Stimulated activated CD8-positive, alpha-beta memory T cell treated with anti-CD3 and anti-CD28 coated beads, Interleukin-2, amount 100 ng/mL, for 48 hours (primary cell): ENCODE results near the gene CCDC134.
"Not testable (repeated sequence)": the region's sequence is repeated elsewhere in the genome, so short reads cannot be mapped to it uniquely, and the experiment has no call there.

Source experiments
- DNase-seq, 2 donors: peaks; one replicate each; pipeline ENCODE4 v3.0.0-alpha.2; 2020; ENCODE audit warnings: low read depth in 2 of 2

The CCDC134 gene

DNA sequence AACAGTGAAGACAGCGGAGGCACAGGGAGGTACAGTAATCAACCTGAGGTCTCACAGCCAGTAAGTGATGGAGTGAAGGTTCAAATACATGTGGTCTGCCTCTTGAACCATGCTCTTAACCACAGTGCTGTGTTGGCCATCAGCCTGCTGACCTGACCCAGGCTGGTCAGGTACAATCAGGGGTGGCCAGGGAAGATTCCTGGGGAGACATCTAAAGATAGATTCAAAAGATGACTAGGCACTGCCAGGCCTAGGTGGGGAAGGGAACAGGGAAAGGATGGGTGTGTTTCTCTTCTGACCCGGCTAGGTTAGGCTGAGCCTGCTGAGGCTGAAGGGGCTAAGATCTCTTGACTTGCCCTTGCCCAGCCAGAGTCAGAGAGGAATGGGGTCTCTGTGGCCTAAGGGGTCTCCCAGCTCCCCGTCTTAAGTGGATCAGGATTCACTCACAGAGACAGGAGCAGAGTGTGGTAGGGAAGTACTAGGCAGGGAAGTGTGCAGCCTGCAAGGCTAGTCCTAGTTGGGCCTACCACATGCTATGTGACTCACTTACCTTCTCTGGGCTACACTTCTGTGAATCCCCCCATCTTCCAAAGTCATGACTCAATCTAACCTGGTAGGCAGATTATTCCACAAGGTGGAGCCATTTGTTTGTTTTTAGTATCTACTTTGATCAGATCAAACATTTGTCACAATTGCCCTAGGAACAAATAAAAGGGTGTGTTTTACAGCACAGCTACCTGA, 22.0 kb downstream of the CCDC134 start:
- no peak for DNase-seq

DNA sequence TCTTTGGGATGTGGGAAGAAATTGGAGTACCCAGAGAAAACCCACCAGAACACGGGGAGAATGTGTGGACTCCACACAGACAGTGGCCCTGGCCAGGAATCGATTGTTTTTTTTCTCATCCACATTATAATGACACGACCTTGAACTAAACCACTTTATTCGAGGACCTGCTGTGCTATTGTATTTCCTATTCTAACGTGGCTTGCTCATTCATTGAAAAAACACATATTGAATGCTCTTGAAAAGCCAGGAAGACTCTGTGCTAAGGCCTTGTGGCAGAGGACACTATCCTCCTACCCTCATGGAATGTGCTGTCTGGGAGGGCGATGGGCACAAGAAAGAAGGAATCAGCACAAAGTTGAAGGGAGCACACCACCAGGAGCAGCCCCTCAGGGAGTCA, 23.3 kb downstream of the CCDC134 start:
- DNase-seq = no peak

DNA sequence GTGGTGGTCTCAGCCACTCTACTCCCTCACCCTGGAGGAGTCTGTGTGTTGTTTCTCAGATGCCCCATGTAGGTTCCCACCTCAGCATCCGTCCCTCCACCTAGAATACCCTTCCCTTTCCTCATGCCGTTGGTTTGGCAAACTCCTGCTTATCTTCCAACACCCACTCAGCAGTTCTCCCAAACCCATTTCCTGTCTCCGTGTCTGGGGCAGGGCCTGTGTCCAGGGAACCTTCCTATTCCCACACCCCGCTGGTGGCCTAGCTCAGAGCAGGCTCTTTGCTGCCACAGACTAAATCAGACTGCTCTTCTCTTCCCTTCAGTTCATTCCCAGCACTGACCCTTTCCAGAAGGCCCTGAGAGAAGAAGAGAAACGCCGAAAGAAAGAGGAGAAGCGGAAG, 24.9 kb downstream of the CCDC134 start:
- DNase-seq = no peak

DNA sequence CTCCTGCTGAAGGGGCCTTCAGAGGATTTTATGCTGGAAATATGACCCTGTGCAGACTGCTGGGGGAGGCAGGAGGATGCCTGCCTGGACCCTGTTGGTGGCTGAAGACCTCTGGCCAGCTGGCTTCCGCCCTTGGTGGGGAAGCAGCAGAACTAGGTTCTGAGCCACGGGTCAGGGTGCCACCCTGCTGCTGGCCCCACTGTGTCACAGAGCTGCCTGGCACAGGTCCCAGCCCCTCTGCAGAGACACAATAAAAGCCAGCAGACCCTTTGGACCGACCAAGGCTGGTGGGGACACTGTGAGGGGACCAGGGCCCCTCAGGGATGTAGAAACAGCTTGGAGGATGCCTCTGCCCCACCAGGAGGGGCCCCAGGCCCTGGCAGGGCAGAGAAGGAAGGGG, 25.5 kb downstream of the CCDC134 start:
- no peak for DNase-seq

DNA sequence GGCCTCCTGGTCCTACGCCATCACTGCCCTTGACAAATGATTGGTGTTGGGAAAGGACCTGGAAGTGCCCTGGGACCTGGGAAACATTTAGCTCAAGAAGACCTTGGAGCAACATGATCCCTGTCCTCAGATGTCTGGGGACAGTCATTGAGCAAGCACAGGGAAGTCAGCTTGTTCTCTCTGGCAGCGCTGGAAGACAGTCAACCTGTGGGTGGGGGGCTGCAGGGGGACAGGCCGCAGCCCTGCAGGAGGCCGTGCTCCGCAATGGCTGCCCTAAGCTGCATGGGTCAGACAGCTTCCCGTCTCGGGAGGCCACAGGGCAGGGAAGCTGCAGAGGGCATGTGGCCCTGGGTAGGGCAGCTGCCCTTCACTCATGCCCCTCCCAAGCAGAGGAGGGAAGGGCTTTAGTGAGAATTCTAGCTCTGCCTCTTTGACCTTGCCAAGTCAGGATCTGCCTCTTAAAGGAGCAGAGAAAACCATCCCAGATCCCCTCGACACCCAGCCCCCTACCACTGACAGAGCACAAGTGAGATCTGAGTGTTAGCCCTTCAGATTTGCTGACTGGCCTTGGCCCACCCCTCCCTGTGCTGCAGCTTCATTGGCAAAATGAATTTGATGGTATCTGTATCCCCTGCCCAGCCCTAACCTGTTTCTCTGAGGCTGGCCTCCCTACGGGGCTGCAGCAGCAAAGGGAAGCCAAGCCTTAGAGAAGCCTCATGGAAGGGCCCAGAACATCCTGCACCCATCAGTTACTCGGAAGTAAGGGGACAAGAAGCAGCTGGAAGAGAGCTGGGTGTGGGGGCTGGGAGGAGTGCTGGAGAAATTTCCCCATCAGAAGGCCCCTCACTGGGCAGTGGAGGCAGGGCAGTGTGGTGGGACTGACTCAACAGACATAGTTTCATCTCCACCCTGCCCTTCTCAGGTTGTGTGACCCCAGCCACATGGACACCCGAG, 26.2 kb downstream of the CCDC134 start:
- DNase-seq = no peak

DNA sequence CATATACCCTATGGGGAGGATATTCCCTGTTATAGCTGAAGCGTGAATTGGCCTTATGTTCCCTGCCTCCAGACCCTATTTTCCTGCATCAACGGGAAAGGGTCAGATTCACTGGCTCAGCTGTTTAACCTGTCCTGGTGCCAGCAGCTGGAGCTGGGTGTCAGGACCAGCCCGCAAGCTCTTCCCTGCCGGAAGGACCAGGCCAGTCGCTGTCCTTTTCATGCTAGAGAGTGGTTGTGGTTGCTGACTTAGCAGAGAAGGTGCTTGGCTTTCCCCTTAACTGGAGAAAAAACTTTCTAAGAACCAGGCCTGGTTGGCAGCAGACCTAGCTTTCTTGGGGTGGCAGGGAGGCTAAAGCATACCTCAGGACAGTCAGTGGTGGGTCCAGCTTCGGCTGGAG, 27.2 kb downstream of the CCDC134 start:
- no peak for DNase-seq

DNA sequence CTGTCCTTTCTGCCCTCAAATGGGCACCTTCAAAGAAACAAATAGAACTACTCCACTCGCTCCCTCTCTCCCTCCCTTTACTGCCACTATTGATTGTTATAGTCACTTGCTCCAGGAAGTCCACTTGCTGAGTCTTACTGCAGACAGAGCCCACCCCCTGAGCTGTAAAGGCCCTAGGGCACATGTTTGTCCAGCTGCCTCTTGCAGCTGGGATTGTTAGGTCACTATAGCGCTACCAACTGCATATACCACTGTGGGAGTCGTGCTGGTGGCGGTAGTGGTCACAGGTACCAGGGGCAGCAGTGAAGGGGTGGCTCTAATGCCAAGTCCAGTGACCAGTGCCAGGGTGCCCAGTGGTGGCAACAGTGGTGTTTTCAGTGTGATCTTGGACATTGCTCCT, 28.0 kb downstream of the CCDC134 start:
- no peak for DNase-seq

DNA sequence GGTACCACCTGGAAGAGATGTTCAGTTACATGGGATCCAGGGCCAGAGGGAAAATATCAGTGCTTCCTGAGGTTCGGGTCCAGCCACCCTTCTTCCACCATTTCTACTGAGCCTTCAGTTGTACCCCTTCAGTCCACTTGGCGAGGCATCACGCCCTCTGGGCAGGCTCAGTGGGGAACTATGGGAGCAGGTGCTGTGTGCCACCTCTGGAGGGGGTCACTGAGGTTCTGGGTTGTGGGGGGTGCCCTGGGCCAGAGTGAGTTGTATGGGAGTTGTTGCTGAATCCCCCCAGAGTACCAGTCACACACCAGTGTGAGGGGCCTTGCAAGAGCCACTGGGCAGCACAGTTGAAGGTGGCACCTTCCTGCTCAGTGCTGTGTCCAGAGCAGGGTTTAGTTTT, 29.7 kb downstream of the CCDC134 start:
- no peak for DNase-seq

DNA sequence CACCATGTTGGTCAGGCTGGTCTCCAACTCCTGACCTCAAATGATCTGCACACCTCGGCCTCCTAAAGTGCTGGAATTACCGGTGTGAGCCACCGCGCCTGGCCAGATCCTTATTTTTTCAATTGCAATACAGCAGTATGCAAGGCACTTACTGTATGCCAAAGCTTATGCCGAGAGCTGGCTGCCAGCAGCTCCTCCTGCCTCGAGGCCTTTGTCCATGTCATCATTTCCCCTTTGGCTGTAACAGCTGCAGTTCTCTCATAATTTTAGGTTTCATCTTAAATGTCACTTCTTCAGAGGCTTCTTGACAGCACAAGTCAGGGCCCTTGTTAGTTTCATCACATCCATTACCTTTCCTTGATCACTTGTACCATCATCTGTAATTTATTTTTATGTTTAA, 30.9 kb downstream of the CCDC134 start:
- DNase-seq = no peak

DNA sequence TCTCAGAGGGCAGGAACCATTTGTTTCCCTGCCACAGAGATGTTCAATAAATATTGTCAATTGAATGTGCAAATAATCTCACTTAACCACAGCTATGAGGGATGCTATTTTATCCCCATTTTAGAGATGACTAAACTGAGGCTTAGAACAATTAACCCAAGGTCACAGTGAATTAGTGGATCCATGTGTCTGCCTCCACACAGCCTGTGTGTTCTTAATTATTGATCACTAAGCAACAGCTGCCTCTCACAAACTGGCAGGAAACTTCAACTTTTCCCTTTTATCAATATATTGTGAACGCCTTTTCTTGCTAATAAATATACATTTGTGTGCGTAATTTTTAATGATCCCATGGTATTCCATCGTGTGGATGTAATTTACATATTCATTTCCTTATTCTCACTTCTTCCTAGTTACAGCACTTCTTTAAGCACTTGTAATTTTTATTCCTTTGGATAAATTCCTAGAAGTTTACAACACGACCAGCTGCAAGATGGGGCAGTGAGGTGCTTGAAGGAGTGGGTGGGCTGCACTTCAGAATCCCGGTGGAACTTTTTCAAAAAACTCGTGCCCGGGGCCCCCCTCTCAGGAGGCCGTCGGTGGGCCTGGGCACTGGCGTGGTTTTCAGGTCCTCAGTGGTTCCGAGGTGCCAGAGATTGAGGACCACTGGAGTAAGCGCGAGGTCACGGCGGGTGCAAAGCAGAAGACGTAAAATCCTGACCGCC, 31.5 kb downstream of the CCDC134 start:
- no peak for DNase-seq

DNA sequence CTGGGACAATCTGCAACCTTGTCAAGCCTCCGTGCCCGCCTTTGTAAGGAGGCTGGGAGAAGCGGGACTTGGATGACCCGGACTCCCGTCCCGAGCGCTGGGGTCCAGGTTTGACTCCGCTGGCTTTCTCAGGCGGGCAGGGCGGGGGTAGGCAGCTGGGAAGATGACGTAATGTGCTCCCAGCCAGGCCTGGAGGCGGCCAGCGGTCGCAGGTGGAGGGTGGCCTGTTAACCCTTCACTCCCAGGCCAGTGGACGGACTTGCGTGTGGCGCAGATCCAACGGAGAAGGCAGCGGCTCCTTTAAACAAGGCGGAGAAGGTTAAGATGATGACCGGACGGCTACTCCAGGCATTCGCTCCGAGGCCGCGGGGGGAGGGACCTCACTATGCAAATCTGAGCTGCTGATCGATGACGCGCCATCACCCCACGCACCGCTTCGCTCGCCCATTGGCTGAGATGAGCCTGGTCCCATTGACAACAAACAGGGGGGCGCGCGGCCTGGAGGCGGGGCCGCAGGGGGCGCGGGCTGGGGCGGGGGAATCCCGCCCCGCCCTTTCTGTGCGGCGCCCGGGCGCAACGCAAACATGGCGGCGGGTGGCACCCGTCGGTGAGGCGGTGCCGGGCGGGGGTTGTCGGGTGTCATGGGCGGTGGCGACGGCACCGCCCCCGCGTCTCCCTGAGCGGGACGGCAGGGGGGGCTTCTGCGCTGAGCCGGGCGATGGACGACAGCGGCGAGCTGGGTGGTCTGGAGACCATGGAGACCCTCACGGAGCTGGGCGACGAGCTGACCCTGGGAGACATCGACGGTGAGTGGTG, 32.3 kb downstream of the CCDC134 start, which contains the start of gene SREBF2:
SREBF2 (plus strand) TSS at position 553 of the 816 bp plus-strand sequence; CDS start at position 719, 166 bp downstream.
- peak; percentile 98 to 99 for DNase-seq

DNA sequence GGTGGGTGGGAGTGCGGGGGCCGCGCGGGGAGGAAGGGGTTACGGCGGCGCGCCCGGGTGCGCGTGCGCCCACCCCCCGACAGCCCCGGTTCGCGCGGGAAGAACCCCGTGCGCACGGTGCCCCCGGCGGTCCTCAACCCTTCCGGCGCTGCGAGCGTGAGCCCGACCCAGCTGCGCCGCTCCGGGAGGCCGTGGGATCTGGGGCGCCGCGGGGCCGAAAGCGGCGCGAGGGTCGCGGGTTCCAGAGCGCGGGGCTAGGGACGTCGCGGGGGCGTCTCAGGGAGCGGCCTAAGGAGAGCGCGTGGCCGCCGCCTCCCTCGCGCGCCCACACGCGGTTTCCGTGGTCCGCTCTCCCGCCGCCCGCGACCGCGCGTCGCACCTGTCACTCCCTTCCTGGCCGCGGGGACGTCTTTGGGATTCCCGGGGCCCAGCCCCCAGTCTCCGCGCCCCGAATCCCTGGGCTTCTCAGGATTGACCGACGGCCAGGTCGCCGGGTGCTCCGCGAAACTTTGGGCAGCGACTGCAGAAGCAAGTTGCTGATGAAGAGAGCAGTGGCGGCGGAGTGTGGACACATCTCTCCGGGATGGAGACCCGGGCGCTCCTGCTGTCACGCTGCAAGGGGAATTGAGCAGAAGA, 33.0 kb downstream of the CCDC134 start:
- peak; percentile 37 to 39 for DNase-seq

DNA sequence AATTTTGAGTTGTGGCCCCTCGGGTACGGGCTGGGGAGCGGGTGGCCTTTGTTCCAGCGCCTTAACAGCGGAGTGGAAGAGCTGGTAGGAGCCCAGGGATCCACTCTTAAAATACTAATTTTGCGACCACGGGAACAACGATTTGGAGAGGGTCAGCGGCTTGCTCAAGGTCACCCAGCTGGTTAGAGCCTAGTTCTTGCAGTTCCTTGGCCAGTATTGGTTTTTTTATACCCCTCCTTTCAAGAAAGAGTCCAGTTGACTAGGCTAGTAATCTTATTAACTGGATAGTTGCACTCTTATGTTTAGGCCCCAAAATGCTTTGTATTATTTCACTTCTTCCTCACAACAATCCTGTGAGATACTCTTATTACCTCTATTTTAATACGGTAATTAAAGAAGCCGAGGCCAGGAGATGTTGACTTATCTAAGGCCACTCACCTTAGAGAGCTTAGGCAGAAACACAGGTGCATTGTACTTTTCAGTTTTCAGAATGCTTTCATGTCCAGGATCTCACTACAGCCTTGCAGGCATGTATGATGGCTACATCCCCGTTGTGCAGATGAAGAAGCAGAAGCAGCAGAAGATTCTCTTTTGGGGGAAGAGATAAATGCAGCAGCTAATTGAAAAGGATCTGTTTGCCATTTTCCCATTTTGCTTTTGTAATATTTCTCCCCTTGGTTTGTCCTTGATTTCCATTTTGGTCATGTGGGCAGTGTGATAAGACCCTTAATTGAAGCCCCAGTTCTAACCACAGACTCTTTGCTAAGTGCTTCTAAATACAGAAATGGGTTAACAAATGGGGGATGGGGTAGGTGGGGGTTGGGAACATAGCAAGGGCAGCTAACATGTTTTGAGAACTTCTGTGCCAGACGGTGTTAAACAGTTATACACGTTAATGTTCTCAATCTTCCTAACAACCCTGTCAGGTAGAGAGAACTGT, 33.8 kb downstream of the CCDC134 start:
- DNase-seq = no peak

DNA sequence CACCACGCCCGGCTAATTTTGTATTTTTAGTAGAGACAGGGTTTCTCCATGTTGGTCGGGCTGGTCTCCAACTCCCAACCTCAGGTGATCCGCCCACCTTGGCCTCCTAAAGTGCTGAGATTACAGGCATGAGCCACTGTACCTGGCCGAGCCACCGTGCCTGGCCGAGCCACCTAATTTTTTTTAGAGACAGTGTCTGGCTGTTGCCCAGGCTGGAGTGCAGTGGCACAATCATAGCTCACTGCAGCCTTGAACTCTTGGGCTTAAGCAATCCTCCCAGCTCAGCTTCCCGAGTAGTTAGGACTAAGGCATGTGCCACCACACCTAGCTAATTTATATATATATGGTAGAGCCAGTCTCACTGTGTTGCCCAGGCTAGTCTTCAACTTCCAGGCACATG, 35.0 kb downstream of the CCDC134 start:
- not testable (repeated sequence) for DNase-seq

DNA sequence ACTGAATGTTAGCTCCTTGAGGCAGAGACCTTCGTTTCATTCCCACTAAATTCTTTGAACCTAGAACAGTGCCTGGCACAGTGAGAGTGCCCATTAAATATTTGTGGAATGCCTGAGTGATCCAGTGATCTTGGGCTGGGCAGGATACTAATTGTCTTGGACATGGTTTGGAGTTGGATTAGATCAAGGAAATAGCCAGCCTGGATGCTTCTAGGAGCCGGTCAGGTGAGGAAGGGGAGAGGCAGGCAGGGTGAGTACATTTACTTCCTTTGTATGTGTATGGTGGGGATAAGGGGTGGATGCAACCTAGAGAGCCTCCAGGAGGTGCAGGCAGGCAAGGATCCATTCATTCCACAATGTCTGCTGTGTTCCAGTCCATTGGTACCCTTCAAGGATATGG, 36.1 kb downstream of the CCDC134 start:
- DNase-seq = no peak

DNA sequence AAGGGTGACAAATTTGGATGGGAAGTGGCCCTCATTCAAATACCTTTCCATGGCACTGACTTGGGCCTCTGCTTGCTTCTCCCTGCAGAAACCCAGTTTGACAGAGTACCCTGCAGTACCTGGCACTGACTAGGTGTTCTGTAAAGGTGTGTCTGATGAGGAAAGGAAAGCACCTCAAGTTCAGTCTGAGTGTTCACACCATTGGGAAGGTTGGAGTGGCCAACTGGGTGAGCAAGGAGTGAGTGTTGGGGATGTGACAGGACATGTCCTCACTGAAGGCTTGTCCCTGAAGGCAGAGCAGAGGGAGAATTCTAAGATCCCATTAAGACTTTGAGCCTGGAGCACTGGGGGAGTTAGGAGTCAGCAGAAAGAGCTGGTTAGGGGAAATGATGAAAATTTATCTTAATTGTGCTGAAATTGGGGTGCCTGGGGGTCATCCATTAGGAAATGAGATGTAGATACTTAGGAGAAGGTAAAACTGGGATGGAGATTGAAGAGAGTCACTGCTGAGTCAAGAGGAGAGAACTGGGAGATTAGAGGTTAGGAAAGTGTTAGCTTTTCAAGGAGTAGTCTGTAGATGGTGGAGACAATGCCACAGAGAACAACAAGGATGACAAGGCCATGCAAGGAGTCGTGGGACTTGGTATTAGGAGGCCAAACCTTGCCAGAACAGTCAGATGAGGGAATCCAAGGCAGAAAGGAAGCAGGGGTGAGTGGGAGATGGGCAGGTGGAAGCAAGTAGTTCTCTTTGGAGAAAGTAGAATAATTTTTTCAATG, 38.6 kb downstream of the CCDC134 start:
- DNase-seq = no peak

DNA sequence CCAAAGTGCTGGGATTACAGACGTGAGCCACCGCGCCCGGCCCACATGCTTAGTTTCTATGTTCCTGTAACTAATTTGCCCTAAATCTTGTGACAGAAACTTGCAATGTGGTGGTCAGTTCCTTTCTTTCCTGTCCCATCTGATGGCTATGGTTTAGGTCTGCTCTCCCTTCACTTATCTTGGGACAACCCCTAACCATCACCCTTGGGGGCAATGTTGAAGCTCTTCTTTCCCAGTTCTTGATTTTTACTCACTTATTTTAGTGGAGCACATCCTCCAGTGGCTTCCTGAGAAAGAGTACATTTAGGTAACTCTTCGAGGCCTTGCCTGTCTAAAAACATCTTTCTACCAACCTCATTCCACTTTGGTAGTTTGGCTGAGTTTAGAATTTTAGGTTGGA, 39.7 kb downstream of the CCDC134 start:
- DNase-seq = no peak

DNA sequence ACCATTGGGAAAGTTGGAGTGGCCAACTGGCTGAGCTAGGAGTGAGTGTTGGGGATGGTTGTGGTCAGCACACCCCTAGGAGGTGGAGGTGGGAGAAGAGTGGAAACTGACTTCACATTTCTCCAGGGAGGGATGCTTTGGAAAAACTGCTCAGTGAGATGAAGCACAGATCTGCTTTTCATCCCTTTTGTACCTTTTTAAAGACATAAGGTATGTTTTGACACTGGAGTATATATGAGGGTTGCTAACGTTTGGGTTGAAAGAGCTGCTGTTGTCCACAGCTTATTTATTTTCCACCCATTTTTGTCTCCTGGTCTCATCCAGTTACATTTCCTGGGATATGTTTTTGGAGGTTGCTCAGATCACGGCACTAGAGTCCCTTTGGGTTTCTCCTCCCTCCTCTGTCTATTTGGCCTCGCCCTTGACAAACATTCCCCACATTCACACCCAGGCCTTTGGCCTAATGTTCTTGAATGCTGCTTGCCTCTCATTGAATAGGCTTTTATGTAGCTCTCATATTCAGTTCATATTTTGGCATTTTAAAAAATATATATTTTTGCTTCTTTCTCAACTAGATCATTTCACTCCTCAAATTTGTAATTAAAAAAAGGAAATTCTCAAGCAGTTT, 40.7 kb downstream of the CCDC134 start:
- DNase-seq = no peak
